ENCODE measurements around the gene CDH13. TPM values are rescaled to one million over a fixed set of nuclear protein-coding genes. Genes with fewer than 3 reads are reported as not detected.

Gene CDH13
- total RNA-seq, 4 donors from 2014 or later: 3.1 to 13.5 (median 8.9) TPM

GRCh38 chr16:83705856-83706255 lies 1079.1 kb downstream of the CDH13 start:
- H3K36me3 ChIP-seq: no peaks in the 10 kb centered on the region
- no peaks in the 10 kb centered on the region for H3K27me3 ChIP-seq
- no peaks in the 10 kb centered on the region for H3K9me3 ChIP-seq
- TF ChIP-seq POLR2A (IDR thresholded peaks at IDR 0.05; ENCODE audit: low read depth) (no peak), POLR2AphosphoS5 (IDR thresholded peaks at IDR 0.05) (no peak), EP300 (IDR thresholded peaks at IDR 0.05) (no peak), CTCF (IDR thresholded peaks at IDR 0.05) (no peak)
- H3K4me1 ChIP-seq: no peaks in the 10 kb centered on the region
- no peak overlapping the region for H3K4me3 ChIP-seq
- no peak for DNase-seq (ENCODE audit: extremely low spot score)
- H3K27ac ChIP-seq (replicated peaks in 1 of 4): no peak overlapping the region
- intact Hi-C loops (cut with DNase I): no loop called here
- 88% methylated on average over 4 of the region's 4 CpGs for WGBS

GRCh38 chr16:83706394-83706793 lies 1079.6 kb downstream of the CDH13 start:
- Histone ChIP-seq H3K9me3 (no peaks in the 10 kb centered on the region), H3K27me3 (no peaks in the 10 kb centered on the region), H3K27ac (replicated peaks in 1 of 4) (no peak overlapping the region), H3K36me3 (no peaks in the 10 kb centered on the region), H3K4me3 (no peak overlapping the region), H3K4me1 (no peaks in the 10 kb centered on the region)
- WGBS: 89% methylated on average over 4 of the region's 4 CpGs
- TF ChIP-seq CTCF (IDR thresholded peaks at IDR 0.05) (no peak), POLR2AphosphoS5 (IDR thresholded peaks at IDR 0.05) (no peak), EP300 (IDR thresholded peaks at IDR 0.05) (no peak), POLR2A (IDR thresholded peaks at IDR 0.05; ENCODE audit: low read depth) (no peak)
- no peak for DNase-seq (ENCODE audit: extremely low spot score)
- intact Hi-C loops (cut with DNase I): no loop called here

- TF ChIP-seq POLR2A (IDR thresholded peaks at IDR 0.05; ENCODE audit: low read depth): no peak
- no peak for TF ChIP-seq POLR2AphosphoS5 (IDR thresholded peaks at IDR 0.05)
- no peak for TF ChIP-seq CTCF (IDR thresholded peaks at IDR 0.05)
- intact Hi-C loops (cut with DNase I): no loop called here
- 81% methylated on average over 3 of the region's 3 CpGs for WGBS
Observed at GRCh38 chr16:83711069-83711468, 1084.3 kb downstream of the CDH13 start.

GRCh38 chr16:83713597-83713996 lies 1086.8 kb downstream of the CDH13 start:
- 68% methylated on average over 4 of the region's 4 CpGs for WGBS
- DNase-seq (ENCODE audit: extremely low spot score): no peak
- Histone ChIP-seq H3K4me1 (peaks cover 4 to 25% (median 19%) of the 10 kb centered on the region in 4 donors), H3K36me3 (no peaks in the 10 kb centered on the region), H3K4me3 (no peak overlapping the region), H3K27ac (replicated peaks in 1 of 4) (no peak overlapping the region), H3K9me3 (no peaks in the 10 kb centered on the region), H3K27me3 (no peaks in the 10 kb centered on the region)
- intact Hi-C loops (cut with DNase I): no loop called here
- TF ChIP-seq CTCF (IDR thresholded peaks at IDR 0.05) (no peak), POLR2A (IDR thresholded peaks at IDR 0.05; ENCODE audit: low read depth) (no peak), EP300 (IDR thresholded peaks at IDR 0.05) (no peak), POLR2AphosphoS5 (IDR thresholded peaks at IDR 0.05) (no peak)

More at GRCh38 chr16:83711069-83711468, 1084.3 kb downstream of the CDH13 start:
- Histone ChIP-seq H3K27ac (replicated peaks in 1 of 4) (no peak overlapping the region), H3K4me3 (no peak overlapping the region), H3K9me3 (no peaks in the 10 kb centered on the region), H3K36me3 (no peaks in the 10 kb centered on the region), H3K4me1 (peaks cover 4 to 25% (median 18%) of the 10 kb centered on the region in 4 donors), H3K27me3 (no peaks in the 10 kb centered on the region)
- no peak for DNase-seq (ENCODE audit: extremely low spot score)

- H3K4me3 ChIP-seq: no peak overlapping the region
- intact Hi-C loops (cut with DNase I): no loop called here
- WGBS: 78% methylated on average over 4 of the region's 4 CpGs
- H3K4me1 ChIP-seq: peaks cover 4 to 25% (median 19%) of the 10 kb centered on the region in 4 donors
- no peaks in the 10 kb centered on the region for H3K27me3 ChIP-seq
- no peaks in the 10 kb centered on the region for H3K36me3 ChIP-seq
- DNase-seq (ENCODE audit: extremely low spot score): no peak
- no peak overlapping the region for H3K27ac ChIP-seq (replicated peaks in 1 of 4)
- TF ChIP-seq POLR2AphosphoS5 (IDR thresholded peaks at IDR 0.05) (no peak), POLR2A (IDR thresholded peaks at IDR 0.05; ENCODE audit: low read depth) (no peak)
- no peaks in the 10 kb centered on the region for H3K9me3 ChIP-seq
Observed at GRCh38 chr16:83714286-83714685, 1087.5 kb downstream of the CDH13 start.

Measured in esophagus muscularis mucosa (tissue), 4 donors.